ENCODE results near the gene GNS.
"Not testable (repeated sequence)": the region's sequence is repeated elsewhere in the genome, so short reads cannot be mapped to it uniquely, and the experiment has no call there.

GNS gene

DNA sequence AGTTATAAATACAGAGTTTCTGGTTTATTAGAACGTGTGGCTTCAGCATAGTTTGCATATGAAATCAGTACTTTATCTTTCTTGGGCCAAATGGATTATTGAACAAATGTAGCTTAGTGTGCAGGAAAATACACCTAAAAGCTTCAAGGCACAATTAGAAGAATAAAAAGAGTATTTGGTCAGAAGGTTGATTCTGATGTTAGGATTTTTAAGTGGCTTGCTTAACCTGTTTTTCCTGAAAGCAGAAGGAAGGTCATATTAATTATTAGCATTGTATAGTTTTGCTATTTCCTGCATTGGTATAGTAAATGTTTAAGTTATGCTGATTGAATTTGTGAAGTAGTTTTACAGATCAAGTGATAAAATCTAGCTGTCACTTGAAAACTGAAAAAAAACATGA lies 31.0 kb upstream of the GNS start:
- DNase-seq, result no peak
- Mint-ChIP-seq H3K36me3 (ENCODE audit: low read depth) (no peaks in the 10 kb centered on the region), H3K9me3 (no peaks in the 10 kb centered on the region), H3K27me3 (peaks cover 11% of the 10 kb centered on the region), H3K4me3 (no peak overlapping the region), H3K4me1 (ENCODE audit: low read depth) (no peaks in the 10 kb centered on the region), H3K27ac (no peak overlapping the region)

GRCh38 chr12:64785838-64786237 lies 26.6 kb upstream of the GNS start:
- no peak for DNase-seq
- peaks cover 44% of the 10 kb centered on the region for H3K27me3 Mint-ChIP-seq
- H3K9me3 Mint-ChIP-seq, result no peaks in the 10 kb centered on the region
- peaks cover 12% of the 10 kb centered on the region for H3K4me1 Mint-ChIP-seq (ENCODE audit: low read depth)
- H3K27ac Mint-ChIP-seq, result no peak overlapping the region
- H3K4me3 Mint-ChIP-seq, result no peak overlapping the region
- H3K36me3 Mint-ChIP-seq (ENCODE audit: low read depth), result no peaks in the 10 kb centered on the region

GRCh38 chr12:64782191-64782876 lies 23.1 kb upstream of the GNS start:
- no peak overlapping the region for H3K27ac Mint-ChIP-seq
- no peaks in the 10 kb centered on the region for H3K36me3 Mint-ChIP-seq (ENCODE audit: low read depth)
- H3K4me1 Mint-ChIP-seq (ENCODE audit: low read depth), result peaks cover 16% of the 10 kb centered on the region
- H3K27me3 Mint-ChIP-seq, result peaks cover 70% of the 10 kb centered on the region
- DNase-seq, result no peak
- H3K4me3 Mint-ChIP-seq, result peak overlapping the region; percentile 76
- H3K9me3 Mint-ChIP-seq, result peaks cover 2% of the 10 kb centered on the region

GRCh38 chr12:64781280-64782190 lies 22.3 kb upstream of the GNS start:
- Mint-ChIP-seq H3K36me3 (ENCODE audit: low read depth) (no peaks in the 10 kb centered on the region), H3K27ac (peak overlapping the region; percentile 80), H3K9me3 (peaks cover 6% of the 10 kb centered on the region), H3K4me3 (peak overlapping the region; percentile 76), H3K27me3 (peaks cover 78% of the 10 kb centered on the region), H3K4me1 (ENCODE audit: low read depth) (peaks cover 16% of the 10 kb centered on the region)
- peak; percentile 47 for DNase-seq

DNA sequence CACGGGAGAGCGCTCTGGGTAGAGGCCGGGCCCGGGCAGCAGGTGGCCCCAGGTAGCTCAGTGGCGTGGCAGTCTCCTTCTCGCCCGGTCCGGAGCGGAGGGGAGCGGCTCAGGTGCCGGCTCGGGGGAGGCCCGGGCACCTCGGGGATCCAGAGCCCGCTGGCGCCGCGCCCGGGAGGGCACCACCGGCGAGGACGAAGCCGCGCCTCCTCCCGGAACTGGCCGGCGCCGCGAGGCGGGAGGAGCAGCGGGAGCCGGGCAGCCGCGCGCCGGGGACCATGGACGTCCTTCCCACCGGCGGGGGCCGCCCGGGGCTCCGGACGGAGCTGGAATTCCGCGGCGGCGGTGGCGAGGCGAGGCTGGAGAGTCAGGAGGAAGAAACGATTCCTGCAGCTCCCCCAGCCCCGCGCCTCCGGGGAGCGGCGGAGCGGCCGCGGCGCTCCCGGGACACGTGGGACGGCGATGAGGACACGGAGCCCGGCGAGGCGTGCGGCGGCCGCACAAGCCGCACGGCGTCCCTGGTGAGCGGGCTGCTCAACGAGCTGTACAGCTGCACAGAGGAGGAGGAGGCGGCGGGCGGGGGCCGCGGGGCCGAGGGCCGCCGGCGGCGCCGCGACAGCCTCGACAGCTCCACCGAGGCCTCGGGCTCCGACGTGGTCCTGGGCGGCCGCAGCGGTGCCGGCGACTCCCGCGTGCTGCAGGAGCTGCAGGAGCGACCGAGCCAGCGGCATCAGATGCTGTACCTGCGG lies 21.5 kb upstream of the GNS start:
- DNase-seq, result peak; percentile 57
- H3K4me1 Mint-ChIP-seq (ENCODE audit: low read depth), result peaks cover 16% of the 10 kb centered on the region
- H3K27ac Mint-ChIP-seq, result no peak overlapping the region
- peaks cover 15% of the 10 kb centered on the region for H3K9me3 Mint-ChIP-seq
- H3K4me3 Mint-ChIP-seq, result peak overlapping the region; percentile 76
- H3K27me3 Mint-ChIP-seq, result peaks cover 83% of the 10 kb centered on the region
- H3K36me3 Mint-ChIP-seq (ENCODE audit: low read depth), result peaks cover 2% of the 10 kb centered on the region

DNA sequence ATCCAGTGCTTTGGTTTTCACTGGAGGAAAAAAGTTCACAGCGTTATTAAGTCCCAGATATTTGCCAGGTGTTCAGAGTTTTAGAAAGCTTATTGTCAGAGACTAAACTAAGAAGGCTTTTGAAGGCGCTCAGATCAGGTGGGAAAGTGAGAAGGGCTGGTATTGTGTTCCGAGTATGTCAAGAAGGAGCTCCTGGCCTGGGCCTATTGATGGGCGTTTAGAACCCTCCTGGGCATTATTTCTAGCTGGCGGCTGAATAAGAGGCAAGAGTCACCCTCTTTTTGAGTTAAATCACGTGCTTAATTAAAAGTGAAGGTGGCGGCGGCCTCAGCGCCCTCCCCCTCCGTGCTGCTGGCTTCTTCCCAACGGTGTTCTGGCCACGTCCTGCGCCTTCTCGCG lies 20.9 kb upstream of the GNS start:
- H3K9me3 Mint-ChIP-seq, result peaks cover 21% of the 10 kb centered on the region
- peaks cover 16% of the 10 kb centered on the region for H3K4me1 Mint-ChIP-seq (ENCODE audit: low read depth)
- H3K4me3 Mint-ChIP-seq, result peak overlapping the region; percentile 49
- DNase-seq, result no peak
- peaks cover 84% of the 10 kb centered on the region for H3K27me3 Mint-ChIP-seq
- H3K36me3 Mint-ChIP-seq (ENCODE audit: low read depth), result peaks cover 5% of the 10 kb centered on the region
- no peak overlapping the region for H3K27ac Mint-ChIP-seq

DNA sequence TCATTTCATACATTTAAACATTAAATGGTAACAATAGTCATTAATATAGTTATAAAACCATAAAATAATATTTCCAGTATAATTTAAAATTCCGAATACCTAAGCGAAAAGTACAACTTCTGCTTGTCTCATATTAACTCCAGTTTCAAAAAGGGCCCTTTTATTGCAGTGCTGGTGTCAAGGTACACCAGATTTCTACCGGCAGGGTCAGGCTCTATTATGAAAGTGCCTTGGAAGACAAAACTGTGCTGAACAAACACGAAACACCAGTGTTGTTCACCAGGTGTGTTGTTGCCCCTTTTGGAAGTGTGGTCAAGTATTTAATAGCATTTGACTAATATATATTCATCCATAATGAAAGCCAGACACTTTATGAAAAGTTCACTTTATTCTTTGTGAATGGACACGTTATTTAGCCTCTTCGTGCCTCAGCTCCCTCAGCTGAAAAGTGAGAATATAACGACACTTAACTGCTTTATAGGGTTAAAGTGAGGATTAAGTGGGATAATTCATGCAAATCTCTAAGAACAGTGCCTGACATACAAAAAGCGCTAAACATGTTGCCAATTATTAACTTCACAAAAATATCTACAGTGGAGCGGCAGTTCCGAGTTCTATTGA lies 20.3 kb upstream of the GNS start:
- peak overlapping the region; percentile 49 for H3K4me3 Mint-ChIP-seq
- peaks cover 5% of the 10 kb centered on the region for H3K36me3 Mint-ChIP-seq (ENCODE audit: low read depth)
- no peak overlapping the region for H3K27ac Mint-ChIP-seq
- no peak for DNase-seq
- H3K27me3 Mint-ChIP-seq, result peaks cover 83% of the 10 kb centered on the region
- H3K4me1 Mint-ChIP-seq (ENCODE audit: low read depth), result peaks cover 16% of the 10 kb centered on the region
- peaks cover 23% of the 10 kb centered on the region for H3K9me3 Mint-ChIP-seq

DNA sequence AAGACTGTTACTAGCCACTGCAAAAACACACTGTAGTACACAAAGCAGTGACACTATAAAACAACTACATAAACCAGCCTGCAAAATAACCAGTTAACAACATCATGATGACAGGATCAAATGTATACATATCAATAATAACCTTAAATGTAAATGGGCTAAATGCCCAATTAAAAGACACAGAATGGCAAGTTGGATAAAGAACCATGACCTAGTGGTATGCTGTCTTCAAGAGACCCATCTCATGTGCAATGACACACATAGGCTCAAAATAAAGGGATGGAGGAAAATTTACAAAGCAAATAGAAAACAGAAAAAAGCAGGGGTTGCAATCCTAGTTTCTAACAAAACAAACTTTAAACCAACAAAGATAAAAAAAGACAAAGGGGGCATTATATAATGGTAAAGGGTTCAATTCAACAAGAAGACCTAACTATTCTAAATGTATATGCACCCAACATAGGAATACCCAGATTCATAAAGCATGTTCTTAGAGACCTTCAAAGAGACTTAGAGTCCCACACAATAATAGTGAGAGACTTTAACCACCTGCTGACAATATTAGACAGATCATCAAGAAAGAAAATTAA lies 16.0 kb upstream of the GNS start:
- not testable (repeated sequence) for H3K4me3 Mint-ChIP-seq; H3K27ac Mint-ChIP-seq; DNase-seq; H3K4me1 Mint-ChIP-seq (ENCODE audit: low read depth); H3K36me3 Mint-ChIP-seq (ENCODE audit: low read depth)
- H3K9me3 Mint-ChIP-seq, result peaks cover 31% of the 10 kb centered on the region
- H3K27me3 Mint-ChIP-seq, result peaks cover 76% of the 10 kb centered on the region

GRCh38 chr12:64773386-64773785 lies 14.2 kb upstream of the GNS start:
- no peaks in the 10 kb centered on the region for H3K4me1 Mint-ChIP-seq (ENCODE audit: low read depth)
- H3K4me3 Mint-ChIP-seq, result no peak overlapping the region
- peaks cover 60% of the 10 kb centered on the region for H3K27me3 Mint-ChIP-seq
- peaks cover 31% of the 10 kb centered on the region for H3K9me3 Mint-ChIP-seq
- H3K36me3 Mint-ChIP-seq (ENCODE audit: low read depth), result peaks cover 5% of the 10 kb centered on the region
- H3K27ac Mint-ChIP-seq, result no peak overlapping the region
- no peak for DNase-seq

DNA sequence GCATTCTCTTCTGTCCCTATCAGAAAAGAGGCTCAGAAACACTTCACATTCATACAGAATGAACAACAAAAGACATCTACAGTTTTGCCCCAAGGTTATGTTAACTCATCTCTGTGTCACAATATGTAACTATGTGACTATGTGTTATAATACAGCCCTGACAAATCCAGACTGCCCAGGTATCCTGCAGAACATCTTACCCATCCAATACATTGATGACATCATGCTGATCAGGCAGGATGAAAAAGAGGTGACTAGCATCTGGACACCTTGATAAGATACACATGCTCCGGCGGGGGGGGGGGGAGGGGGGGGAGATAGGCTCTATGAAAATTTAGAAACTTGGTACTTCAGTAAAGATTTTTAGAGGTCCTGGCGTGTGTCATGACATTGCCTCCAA lies 8.3 kb upstream of the GNS start:
- Mint-ChIP-seq H3K27me3 (peaks cover 8% of the 10 kb centered on the region), H3K36me3 (ENCODE audit: low read depth) (no peaks in the 10 kb centered on the region), H3K27ac (no peak overlapping the region), H3K9me3 (no peaks in the 10 kb centered on the region), H3K4me1 (ENCODE audit: low read depth) (no peaks in the 10 kb centered on the region), H3K4me3 (no peak overlapping the region)
- no peak for DNase-seq

GRCh38 chr12:64760808-64761573 lies 1.8 kb upstream of the GNS start:
- H3K9me3 Mint-ChIP-seq, result no peaks in the 10 kb centered on the region
- no peaks in the 10 kb centered on the region for H3K27me3 Mint-ChIP-seq
- no peak overlapping the region for H3K4me3 Mint-ChIP-seq
- peaks cover 9% of the 10 kb centered on the region for H3K36me3 Mint-ChIP-seq (ENCODE audit: low read depth)
- DNase-seq, result no peak
- no peak overlapping the region for H3K27ac Mint-ChIP-seq
- H3K4me1 Mint-ChIP-seq (ENCODE audit: low read depth), result peaks cover 34% of the 10 kb centered on the region

- Mint-ChIP-seq H3K9me3 (no peaks in the 10 kb centered on the region), H3K4me3 (peak overlapping the region; percentile 84), H3K27me3 (no peaks in the 10 kb centered on the region), H3K4me1 (ENCODE audit: low read depth) (peaks cover 54% of the 10 kb centered on the region), H3K36me3 (ENCODE audit: low read depth) (peaks cover 26% of the 10 kb centered on the region), H3K27ac (peak overlapping the region; percentile 19)
- no peak for DNase-seq
These were observed 1.4 kb downstream of the GNS start for GRCh38 chr12:64757771-64758170.

DNA sequence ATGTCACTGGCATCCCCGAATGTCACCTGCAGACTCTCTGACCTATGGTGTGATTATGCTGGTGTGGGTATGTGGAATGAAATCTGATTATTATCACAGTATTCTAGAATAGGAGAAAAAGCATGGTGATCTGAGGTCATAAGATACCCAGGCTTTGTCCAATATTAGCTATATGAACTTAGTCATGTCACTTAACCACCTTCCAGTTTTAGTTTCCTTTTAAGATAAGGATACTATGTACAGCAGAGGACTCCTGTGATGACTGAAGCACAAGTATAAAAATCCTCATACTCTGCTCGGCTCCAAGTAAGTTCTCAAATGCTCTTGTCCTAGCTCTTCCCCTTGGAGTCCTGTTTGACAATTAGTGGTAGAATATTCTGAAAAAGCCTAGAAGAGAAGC lies 2.8 kb downstream of the GNS start:
- Mint-ChIP-seq H3K27ac (peak overlapping the region; percentile 55), H3K4me3 (no peak overlapping the region), H3K27me3 (no peaks in the 10 kb centered on the region), H3K36me3 (ENCODE audit: low read depth) (peaks cover 38% of the 10 kb centered on the region), H3K4me1 (ENCODE audit: low read depth) (peaks cover 55% of the 10 kb centered on the region), H3K9me3 (no peaks in the 10 kb centered on the region)
- DNase-seq, result no peak
